Suprapubic skin (tissue), 4 donors: ENCODE results near the gene SLCO2A1. TPM values are rescaled to one million over a fixed set of nuclear protein-coding genes. Genes with fewer than 3 reads are reported as not detected.

ENCODE experiments used
- DNase-seq, 2 donors: peaks; one replicate each; pipeline ENCODE4 v3.0.0-alpha.2; 2019; ENCODE audit warnings: low spot score in 2 of 2
- H3K27ac ChIP-seq: fragments of 200-600 bp; sonication (generic); one replicate; pipeline ENCODE4 v1.5.1; 2019
- H3K27me3 ChIP-seq: fragments of 200-600 bp; sonication (generic); one replicate; pipeline ENCODE4 v1.5.1; 2019
- H3K36me3 ChIP-seq: fragments of 200-600 bp; sonication (generic); one replicate; pipeline ENCODE4 v1.5.1; 2019
- H3K4me1 ChIP-seq: fragments of 200-600 bp; sonication (generic); one replicate; pipeline ENCODE4 v1.5.1; 2019
- H3K4me3 ChIP-seq: fragments of 200-600 bp; sonication (generic); one replicate; pipeline ENCODE4 v1.5.1; 2019; ENCODE audit warnings: mild to moderate bottlenecking
- H3K9me3 ChIP-seq: fragments of 200-600 bp; sonication (generic); one replicate; pipeline ENCODE4 v1.5.1; 2019
- EP300 ChIP-seq: sonication (generic); formaldehyde crosslinking; IDR thresholded peaks from one replicate; pipeline ENCODE4 v1.6.1; 2017; ENCODE audit warnings: antibody characterized with exemption
- POLR2A ChIP-seq, 2 donors: fragments of 450-650 bp; IDR thresholded peaks; one replicate each; pipeline ENCODE4 v1.6.1; 2017; ENCODE audit warnings: antibody characterized with exemption in 2 of 2, mild to moderate bottlenecking in 2 of 2, moderate library complexity in 2 of 2
- POLR2AphosphoS5 ChIP-seq, 3 donors: sonication (generic); formaldehyde crosslinking; IDR thresholded peaks; one replicate each; pipeline ENCODE4 v1.6.1; 2017; ENCODE audit warnings: antibody characterized with exemption in 3 of 3
- WGBS: methylation state at CpG from one replicate; pipeline ENCODE4 v1.1.5; 2018; 5-methylcytosine and 5-hydroxymethylcytosine counted together
- total RNA-seq, 4 donors: library from RNA; depleted of rRNA; stranded (reverse); fragments of >200 nt; gene quantifications; one replicate each; pipeline ENCODE4 v1.1.0, GENCODE V29; 2016
- TF ChIP-seq, protein P1 (sequence below), 2 donors: fragments of 200-600 bp in 1 of 2; fragments of 450-650 bp in 1 of 2; sonication (generic) in 1 of 2; IDR thresholded peaks; one replicate each; pipeline ENCODE4 v1.5.1; 2016 to 2019; ENCODE audit warnings: antibody characterized with exemption in 2 of 2, mild to moderate bottlenecking in 1 of 2, moderate library complexity in 1 of 2

Gene SLCO2A1
- total RNA-seq, 4 donors from 2014 or later: 25.0 to 38.7 (median 29.4) TPM

DNA sequence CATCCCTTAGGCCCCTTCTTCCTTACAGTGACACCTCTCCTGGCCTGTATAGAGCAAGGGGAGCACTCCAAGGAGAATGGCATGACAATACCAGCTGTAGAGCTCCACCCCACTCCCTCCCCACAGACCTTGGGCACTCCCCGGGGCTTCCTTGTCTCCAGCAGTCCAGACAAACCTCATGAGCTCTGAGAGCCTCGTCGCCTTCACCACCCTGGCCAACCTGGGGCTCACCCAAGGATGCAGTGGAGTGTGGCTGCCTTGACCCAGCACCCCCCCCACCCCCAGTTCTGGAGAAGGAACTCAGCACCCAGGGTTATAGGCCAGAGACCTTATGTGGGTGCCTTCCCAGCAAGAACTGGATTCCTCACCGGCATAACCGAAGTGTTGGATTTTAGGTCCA lies 7.4 kb upstream of the SLCO2A1 start:
- Histone ChIP-seq H3K36me3 (no peaks in the 10 kb centered on the region), H3K27me3 (no peaks in the 10 kb centered on the region), H3K4me1 (no peaks in the 10 kb centered on the region), H3K9me3 (no peaks in the 10 kb centered on the region), H3K27ac (no peak overlapping the region), H3K4me3 (no peak overlapping the region)
- 91% methylated on average over 5 of the region's 5 CpGs for WGBS
- no peak for TF ChIP-seq POLR2A (IDR thresholded peaks at IDR 0.05)
- TF ChIP-seq, protein P1, sequence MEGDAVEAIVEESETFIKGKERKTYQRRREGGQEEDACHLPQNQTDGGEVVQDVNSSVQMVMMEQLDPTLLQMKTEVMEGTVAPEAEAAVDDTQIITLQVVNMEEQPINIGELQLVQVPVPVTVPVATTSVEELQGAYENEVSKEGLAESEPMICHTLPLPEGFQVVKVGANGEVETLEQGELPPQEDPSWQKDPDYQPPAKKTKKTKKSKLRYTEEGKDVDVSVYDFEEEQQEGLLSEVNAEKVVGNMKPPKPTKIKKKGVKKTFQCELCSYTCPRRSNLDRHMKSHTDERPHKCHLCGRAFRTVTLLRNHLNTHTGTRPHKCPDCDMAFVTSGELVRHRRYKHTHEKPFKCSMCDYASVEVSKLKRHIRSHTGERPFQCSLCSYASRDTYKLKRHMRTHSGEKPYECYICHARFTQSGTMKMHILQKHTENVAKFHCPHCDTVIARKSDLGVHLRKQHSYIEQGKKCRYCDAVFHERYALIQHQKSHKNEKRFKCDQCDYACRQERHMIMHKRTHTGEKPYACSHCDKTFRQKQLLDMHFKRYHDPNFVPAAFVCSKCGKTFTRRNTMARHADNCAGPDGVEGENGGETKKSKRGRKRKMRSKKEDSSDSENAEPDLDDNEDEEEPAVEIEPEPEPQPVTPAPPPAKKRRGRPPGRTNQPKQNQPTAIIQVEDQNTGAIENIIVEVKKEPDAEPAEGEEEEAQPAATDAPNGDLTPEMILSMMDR (IDR thresholded peaks at IDR 0.05): no peak
- no peak for TF ChIP-seq POLR2AphosphoS5 (IDR thresholded peaks at IDR 0.05)
- no peak for TF ChIP-seq EP300
- DNase-seq: no peak

DNA sequence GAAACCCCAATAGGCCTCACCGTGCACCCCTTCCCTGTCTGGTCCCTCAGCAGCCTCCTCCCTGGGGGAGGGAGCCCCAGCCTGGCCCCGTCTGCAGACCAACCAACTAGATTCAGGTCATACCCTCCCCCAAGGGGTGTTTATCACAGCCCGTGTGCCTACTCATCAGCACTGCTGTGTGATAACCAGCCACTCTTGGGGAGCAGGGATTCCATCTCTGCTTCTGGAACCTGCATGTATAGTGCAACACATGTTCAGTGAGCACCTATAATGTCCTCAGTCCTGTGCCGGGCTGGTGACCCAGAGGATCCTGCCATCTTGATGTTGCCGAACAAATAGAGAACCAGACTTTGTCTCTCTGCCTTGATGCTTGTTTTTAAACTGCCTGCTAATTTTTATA lies 6.6 kb upstream of the SLCO2A1 start:
- no peaks in the 10 kb centered on the region for H3K36me3 ChIP-seq
- WGBS: 96% methylated on average over 5 of the region's 5 CpGs
- H3K9me3 ChIP-seq: no peaks in the 10 kb centered on the region
- TF ChIP-seq, protein P1 (IDR thresholded peaks at IDR 0.05): no peak
- TF ChIP-seq POLR2AphosphoS5 (IDR thresholded peaks at IDR 0.05) (no peak), EP300 (no peak), POLR2A (IDR thresholded peaks at IDR 0.05) (no peak)
- no peaks in the 10 kb centered on the region for H3K4me1 ChIP-seq
- no peak overlapping the region for H3K4me3 ChIP-seq
- no peaks in the 10 kb centered on the region for H3K27me3 ChIP-seq
- H3K27ac ChIP-seq: no peak overlapping the region
- DNase-seq: no peak

DNA sequence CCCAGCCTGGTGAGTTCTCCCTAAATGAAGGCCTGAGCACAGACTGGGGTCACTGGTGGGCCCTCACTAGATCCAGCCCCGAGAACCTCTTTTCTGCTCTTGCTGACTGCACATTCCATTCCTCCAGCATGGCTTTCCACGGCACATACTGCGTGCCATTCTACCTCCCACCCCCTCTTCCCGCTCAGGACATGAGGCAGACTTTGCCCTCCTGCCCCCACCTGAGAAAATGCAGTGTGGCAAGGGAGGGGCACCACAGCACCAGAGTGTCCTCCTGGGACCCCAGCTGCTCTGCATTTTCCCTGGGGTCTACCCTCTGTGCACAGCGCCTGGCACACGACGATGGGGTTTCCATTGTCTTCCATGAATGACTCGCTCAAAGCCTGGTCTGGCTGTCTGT lies 6.1 kb upstream of the SLCO2A1 start:
- H3K4me3 ChIP-seq: no peak overlapping the region
- no peaks in the 10 kb centered on the region for H3K36me3 ChIP-seq
- DNase-seq: no peak
- H3K4me1 ChIP-seq: no peaks in the 10 kb centered on the region
- peaks cover 3% of the 10 kb centered on the region for H3K27me3 ChIP-seq
- H3K9me3 ChIP-seq: no peaks in the 10 kb centered on the region
- TF ChIP-seq POLR2A (IDR thresholded peaks at IDR 0.05) (no peak), EP300 (no peak), POLR2AphosphoS5 (IDR thresholded peaks at IDR 0.05) (no peak)
- TF ChIP-seq, protein P1 (IDR thresholded peaks at IDR 0.05): no peak
- no peak overlapping the region for H3K27ac ChIP-seq
- WGBS: 91% methylated on average over 8 of the region's 8 CpGs

DNA sequence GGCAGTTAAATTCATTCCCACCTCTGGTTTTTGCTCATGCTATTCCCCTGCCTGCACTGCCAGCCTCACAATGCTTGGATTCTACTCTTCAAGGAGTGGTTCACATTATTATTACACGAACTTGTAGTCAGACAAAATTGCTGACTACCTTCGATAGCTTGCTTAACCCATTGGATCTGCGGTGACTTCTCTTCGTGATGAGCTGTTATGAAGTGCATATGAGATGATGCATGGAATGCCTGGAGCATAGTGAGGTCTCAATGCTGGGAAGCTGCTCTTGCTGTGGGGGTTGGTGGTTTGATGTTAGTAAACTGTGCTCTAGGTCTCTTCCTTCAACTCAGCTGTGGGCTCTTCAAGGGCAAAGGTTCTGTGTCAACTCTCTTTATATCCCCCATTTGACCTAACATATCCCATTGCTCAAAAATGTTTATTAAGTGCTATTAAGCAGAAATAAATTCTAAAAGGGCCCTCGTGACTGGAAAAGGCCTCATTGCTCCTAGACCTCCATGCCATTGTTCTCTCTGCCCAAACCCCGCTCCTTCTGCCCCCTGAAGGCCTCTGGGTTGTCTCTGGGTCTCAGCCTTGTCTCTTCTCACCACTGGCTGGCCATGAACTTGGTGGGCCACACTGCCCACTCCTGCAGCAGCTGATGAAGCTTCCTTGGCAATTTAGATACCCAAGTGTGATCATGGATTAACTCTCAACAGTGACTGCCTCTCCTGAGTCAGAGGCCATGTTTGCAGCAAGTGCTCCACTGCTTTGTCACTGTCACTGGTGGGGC lies 4.5 kb upstream of the SLCO2A1 start:
- Histone ChIP-seq H3K9me3 (no peaks in the 10 kb centered on the region), H3K4me3 (no peak overlapping the region), H3K4me1 (peaks cover 15% of the 10 kb centered on the region), H3K27ac (no peak overlapping the region), H3K27me3 (peaks cover 12% of the 10 kb centered on the region), H3K36me3 (no peaks in the 10 kb centered on the region)
- TF ChIP-seq POLR2AphosphoS5 (IDR thresholded peaks at IDR 0.05) (no peak), EP300 (no peak), POLR2A (IDR thresholded peaks at IDR 0.05) (no peak)
- TF ChIP-seq, protein P1 (IDR thresholded peaks at IDR 0.05): no peak
- 84% methylated on average over 6 of the region's 6 CpGs for WGBS
- no peak for DNase-seq

DNA sequence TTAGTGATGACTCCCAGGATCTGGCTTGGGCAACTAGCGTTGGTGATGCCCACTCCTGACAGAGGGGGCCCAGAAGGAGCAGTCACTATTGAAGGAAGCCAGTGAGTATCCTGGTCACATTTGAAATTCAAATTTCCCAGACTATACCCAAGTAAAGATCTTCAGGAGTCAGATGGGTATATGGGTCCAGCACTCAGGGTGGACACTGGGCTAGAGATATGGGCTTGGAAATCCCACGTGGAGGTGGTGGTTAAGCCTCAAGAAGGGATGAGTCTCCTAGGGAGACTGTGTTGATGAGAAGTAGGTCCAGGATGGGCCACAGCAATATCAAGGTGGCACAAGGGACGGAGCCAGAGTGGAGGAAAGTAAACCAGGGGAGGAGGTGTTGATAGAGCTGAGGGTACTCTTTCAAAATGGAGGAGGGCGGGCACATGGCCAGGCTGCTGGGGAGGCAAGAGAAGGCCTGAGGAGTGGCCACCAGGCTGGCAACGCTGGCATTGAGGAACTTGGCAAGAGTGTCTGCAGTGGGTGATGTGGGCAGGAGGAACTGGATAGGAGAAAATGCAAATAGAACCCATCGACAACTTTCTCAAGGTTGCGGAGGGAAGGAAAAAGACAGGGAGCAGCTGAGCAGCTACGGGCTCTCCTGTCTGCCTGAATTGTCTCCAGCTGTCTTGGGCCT lies 3.7 kb upstream of the SLCO2A1 start:
- Histone ChIP-seq H3K36me3 (no peaks in the 10 kb centered on the region), H3K27me3 (peaks cover 20% of the 10 kb centered on the region), H3K4me3 (no peak overlapping the region), H3K27ac (no peak overlapping the region), H3K9me3 (no peaks in the 10 kb centered on the region), H3K4me1 (peaks cover 22% of the 10 kb centered on the region)
- no peak for DNase-seq
- TF ChIP-seq EP300 (no peak), POLR2A (IDR thresholded peaks at IDR 0.05) (no peak), POLR2AphosphoS5 (IDR thresholded peaks at IDR 0.05) (no peak)
- TF ChIP-seq, protein P1 (IDR thresholded peaks at IDR 0.05): no peak
- WGBS: 84% methylated on average over 8 of the region's 8 CpGs
